Globus pallidus (tissue), 1 donor: ENCODE data around the gene EPN2.
A peak's percentile ranks its signal among the peaks of the same experiment; 100 is the strongest.

Experiments used
- DNase-seq: peaks from one replicate; pipeline ENCODE4 v3.0.0-alpha.2; 2015; ENCODE audit warnings: low spot score

The EPN2 gene

DNA sequence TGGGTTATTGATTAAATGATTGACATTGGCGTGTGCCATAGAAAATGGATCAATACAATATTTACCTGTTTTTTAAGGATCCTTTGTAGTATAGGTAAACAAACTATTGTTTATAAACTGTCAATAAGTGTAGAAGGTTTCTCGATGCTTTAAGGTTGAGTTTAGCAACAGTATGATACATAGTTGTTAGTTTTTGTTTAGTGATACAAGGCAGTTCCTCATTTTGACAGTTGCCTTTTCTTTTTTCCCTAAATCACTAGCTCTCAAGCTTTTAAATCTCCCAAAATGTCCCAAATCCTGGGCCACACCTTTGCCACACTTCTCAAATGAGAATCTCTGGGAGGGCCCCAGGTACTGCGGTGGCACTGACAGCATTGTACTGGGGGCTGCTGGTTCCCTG is 57.3 kb downstream of the EPN2 start:
- DNase-seq: no peak

DNA sequence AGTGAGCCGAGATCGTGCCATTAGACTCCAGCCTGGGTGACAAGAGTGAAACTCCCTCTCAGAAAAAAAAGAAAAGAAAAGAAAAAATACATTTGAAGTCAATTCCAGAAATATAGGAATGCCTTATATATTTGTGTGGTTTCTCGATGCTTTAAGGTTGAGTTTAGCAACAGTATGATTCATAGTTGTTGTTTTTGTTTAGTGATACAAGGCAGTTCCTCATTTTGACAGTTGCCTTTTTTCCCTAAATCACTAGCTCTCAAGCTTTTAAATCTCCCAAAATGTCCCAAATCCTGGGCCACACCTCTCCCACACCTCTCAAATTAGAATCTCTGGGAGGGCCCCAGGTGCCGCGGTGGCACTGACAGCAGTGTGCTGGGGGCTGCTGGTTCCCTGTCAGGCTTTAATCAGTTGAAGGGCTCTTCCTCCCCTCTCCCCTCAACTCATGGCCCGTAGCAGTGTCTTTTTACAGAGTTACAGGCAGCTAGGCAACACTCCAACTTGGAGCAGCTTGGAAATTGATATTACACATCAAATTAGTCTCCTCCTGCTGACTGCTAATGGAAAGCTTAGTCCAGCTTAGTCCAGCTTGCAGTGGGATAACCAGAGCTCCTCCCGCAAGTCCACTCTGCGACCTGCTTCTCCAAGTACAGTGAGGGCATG is 58.4 kb downstream of the EPN2 start:
- no peak for DNase-seq

DNA sequence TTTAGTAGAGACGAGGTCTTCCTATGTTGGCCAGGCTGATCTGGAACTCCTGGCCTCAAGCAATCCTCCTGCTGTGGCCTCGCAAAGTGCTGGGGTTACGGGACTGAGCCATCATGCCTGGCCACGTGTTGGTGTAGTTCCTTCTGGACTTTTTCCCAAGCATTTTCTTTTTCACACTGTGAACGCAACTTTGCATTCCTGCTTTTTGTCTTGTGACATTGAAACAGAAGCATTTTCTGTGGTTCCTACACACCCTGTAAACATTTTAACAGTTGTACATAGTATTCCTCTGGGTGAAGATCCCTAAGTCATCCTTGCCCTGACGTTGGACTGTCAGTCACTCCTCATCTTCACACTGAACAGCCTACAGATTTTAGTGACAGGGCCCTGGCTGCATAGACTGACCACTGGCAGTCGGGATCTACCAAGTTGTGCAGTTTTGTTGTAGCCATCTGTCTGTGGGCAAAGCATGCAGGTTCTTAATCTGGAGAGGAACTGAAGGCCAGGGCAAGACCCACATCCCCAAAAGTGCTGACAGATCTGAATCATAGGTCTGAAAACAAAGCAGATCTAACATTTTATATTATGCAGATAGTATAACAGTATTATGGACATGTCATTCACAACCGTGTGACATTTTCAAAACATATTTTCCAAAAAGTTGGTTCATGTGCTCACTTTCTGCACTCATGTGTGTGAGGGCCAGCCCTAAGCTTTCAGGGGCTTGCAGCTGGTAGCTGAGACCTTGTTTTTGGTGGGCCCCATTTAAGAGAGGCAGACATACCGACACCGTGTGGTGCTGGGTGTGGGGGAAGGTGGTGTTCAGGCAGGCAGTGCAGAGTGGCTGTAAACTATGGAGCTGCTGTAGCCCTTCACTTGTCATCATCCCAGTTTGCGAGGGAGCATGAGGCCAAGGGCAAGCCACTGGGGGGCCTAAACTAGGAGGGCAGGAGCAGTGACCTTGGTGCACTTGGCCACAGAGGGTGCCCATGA is 59.9 kb downstream of the EPN2 start:
- no peak for DNase-seq

DNA sequence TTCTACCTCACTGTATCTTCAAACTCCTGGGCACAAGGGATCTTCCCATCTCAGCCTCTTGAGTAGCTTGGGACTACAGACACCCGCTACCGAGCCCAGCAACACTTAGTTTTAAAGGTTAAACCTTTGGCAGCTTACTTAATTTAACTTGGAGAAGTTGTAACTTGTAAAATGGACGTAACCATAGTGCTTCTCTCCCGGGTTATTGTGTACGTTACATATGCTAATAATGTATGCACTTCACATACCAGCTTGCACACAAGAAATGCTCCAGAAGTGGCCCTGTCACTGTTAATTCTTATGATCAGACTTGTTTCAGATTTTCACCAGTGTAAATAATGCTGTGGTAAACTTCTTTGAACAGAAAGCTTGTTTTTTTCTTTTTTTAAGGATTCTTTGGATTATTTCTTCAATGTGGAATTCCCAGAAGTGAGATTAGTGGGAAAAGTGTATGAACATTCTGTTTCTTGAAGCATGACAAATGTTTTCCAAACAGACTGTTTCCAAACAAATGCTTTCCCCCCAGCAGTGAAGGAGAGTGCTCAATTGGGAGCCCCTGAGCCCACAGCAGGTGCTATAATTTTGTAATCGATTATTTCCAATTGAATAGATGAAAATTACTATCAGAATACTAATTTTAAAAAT is 61.5 kb downstream of the EPN2 start:
- no peak for DNase-seq

DNA sequence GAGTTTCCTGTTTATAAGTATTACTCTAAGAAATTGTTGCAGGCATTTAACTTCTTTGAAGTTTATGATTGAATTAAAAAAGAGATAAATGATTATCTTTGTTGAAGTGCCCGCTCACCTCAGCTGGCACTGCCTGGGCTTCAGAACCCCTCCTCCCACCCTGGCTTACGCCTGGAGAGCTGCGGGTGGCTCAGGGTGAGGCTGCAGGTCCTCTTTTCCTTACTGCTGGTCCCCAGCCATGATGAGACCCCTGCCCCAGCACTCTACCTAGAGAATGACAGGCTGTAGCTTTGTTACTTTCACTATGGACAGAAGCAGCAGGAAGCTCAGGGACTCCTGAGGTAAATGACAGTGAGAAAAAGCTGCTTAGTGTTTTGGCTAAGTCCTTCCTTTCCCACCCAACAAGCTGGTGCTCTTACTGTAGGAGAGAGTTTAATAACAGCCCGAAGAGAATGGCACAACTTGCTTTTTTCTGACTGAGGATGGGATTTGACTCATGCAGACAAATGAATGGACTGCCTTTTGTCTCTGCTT is 62.1 kb downstream of the EPN2 start:
- no peak for DNase-seq

DNA sequence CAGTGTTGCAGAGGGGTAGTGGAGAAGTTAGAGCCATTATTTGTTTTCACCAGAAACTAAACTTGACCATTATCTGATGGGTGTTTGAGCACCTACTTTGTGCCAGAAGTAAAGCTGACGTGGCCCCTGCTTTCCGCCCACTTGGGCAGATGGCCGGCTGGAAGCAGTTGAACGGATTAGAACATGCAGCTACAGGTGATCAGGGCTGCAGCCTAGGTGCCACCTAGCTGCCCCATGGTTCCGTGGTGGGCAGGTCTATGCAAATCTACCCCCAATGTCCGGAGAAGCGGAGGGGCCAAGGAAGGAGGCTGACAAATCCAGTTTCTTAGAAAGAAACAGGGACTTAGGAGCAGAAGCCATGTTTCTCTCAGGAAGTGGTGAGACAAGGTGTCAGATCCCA is 62.7 kb downstream of the EPN2 start:
- no peak for DNase-seq

DNA sequence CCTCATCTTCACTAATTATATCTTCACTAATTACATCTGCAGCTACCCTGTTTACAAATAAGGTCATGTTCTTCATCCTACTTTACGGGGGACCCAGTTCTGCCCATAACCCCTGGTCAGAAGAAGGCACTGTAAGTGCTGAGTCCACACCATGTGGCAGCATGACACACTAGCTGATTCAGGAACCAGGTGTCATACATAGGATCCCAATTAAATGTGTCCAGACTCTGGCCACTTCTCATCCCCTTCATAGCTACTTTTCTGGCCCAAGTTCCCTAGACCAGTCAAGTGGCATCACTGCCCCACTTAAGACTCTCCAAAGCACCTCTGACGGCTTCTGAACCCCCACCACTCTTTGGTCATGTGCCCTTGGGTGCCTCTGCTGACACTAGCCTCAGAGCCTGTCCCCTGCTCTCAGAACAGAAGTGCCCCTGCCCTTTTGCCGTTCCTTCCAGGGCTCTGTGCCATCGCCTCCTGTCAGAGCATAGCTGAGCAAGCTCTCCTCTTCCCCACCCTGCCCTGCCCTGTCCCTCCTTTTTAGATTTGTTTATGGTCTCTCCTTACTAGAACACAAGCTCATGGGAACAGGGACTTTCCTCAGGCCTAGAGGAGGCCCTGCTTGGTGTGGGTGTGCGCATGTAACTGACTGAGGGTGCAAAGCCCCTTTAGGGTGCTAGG is 64.2 kb downstream of the EPN2 start:
- no peak for DNase-seq

DNA sequence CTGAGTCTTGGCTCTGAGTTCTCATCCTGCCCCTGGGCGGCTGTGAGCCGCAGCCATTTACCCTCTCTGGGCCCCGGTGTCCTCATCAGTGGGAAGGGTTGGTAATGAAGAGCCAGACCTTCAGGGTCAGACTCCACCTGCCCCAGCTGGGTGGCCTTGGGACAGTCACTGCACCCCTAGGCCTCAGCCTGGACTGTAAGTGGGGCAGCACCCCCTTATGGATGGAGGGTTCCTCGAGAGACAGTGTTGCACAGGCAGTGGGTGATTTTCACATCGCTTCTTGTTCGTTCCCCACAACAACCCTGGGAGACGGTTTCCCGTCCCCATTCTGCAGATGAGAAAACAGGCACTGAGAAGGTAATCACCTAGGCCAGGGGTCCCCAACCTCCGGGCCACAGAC is 64.8 kb downstream of the EPN2 start:
- no peak for DNase-seq

DNA sequence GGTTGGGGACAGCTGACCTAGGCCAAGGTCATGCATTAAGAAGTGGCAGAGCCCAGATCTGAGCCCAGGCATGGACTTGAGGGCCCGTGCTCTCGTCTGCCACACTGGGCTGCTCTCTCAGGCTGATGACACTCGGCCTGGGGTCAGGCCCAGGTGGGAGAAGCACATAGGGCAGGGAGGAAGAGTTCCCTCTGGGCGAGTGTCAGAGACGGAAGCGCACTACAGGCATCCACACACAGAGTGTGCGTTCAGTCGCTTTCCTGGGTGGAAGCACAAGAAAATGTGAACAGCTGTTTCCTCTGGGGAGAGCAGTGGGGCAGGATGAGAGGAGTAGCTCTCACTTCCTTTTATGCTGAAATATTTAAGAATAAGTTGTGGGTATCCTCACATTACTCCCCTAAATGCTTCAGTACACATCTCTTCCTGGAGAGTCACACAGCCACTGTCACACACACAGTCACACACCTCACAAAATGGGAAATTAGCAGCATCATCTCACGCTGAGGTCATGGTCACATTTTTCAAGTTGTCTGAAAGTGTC is 65.7 kb downstream of the EPN2 start:
- no peak for DNase-seq

DNA sequence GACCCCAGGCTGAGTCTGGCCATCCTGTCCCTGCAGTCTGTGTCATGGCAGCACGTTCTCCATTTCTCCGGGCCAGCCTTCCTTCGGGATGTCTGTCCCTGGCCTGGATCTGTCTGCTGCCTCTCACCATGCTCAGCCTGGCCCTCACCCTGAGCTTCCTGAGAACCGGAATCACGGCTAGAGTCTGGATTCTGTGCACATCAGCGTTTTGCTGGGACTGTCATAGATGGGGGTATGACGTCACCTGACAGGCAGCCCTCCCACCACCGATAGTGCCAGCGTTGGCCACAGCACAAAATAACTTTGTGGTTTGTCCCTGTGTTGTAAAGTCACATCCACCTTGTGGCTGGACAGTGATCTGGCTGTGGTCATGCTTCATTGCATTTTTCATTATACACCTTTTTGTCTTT is 66.2 kb downstream of the EPN2 start:
- no peak for DNase-seq

DNA sequence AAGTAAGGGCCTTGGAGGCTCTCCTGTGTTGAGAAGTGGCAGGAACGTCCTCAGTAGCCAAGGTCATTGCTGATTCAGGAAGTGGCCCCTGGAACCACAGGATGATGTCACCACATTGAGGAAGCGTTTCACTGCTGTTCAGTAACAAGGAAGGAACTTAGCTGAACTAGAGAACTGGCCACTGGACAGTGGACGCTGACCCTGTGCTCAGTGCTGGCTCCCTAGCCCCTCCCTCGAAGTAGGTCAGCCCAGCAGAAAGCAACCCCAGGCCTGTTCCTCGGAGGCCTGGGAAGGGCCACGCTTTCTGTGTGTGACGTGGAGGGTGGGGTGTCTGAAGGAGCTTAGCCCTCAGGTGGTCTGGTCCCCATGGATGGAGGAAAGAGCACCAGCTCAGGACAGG is 67.0 kb downstream of the EPN2 start:
- no peak for DNase-seq

DNA sequence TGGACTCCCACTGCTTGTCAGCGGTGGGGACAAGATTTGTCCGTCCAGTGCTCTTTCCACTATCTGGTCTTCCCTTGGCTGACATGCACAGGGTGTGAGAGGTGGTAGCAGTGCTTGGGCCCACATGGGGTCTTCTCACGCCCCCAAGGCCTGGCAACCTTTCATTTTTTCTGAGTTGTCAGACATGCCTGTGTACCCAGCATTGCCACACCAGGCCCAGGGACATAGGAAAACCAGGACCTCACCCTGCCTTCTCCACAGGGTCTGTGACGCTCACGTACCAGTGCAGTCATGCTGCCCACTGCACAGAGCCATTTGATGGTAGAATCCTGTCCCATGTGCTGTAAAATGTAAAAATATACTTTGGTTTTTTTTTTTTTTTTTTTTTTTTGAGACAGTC is 67.6 kb downstream of the EPN2 start:
- no peak for DNase-seq

DNA sequence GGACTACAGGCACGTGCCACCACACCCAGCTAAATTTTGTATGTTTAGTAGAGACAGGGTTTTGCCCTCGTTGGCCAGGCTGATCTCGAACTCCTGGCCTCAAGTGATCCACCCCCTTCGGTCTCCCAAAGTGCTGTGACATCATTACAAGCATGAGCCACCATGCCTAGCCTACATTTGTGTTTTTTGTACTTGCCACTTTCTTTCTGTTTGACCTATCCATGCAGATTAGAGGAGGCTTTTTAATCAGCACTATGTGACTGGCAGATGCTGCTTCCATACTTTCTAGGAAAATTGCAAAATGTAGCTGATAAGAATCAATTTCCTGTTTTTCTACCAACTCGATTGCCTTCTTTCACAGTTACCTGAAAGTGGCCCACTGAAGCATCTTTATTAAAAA is 68.1 kb downstream of the EPN2 start:
- DNase-seq: no peak

DNA sequence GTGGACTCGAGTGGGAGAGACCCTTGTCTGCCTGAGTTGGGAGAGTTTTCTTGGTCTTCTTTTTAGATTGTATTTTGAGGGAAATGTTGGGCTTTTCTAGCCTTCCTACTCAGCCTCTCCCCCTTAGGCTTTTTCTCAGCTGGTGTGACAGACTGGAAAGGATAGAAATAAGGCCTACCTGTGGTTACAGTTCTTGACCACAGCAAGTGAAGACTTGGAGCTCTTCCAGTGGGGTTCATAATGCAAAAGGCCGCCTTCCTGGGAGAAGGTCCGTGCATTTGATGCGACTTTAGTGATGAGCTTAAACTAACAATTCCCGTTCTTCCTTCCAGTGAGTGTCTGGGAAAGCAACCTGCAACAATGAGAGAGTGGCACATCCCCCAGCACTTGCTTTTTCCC is 68.6 kb downstream of the EPN2 start:
- no peak for DNase-seq

DNA sequence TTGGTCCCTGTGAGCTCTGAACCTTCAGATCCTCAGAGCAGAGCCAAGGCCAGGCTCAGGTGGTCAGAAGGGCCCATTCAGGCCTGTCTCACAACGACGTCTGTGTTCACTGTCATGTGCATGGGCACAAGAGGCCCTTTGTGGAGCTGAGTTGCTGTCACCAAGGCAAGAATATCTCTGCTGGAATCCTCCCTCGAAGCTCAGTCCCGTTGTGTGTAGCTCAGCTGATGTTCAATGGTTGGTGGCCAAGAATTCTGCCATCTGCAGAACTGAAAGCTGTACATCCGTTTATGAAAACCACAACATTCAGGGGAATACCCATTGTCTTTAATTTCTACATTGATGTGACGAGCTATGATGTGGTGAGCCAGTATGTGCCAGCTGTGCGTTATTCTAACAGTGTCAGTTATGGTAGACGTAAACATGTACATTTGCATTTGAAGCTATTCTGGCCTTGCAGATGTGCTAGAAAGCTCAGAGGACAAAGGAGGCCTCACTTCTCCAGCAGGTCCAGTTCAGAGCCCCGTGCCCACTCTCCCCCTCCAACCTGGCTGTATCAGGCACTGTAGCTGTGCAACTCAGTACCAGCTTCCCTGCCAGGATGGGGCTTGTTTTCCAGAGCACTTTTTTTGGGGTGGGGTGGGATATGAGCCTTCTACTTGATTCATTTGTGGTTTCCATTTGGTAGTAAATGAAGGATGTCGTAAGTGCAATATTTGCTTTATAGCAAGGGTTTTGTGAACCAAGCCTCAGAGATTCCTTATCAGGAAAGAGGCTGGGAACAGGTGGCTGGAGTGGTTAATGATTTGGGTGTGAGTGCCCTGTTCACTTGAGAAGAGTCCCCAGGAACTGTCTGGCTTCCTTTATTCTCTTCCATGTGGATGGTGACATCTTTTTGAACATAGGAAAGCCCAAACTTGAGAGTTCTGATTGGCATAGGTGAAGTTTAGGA is 69.3 kb downstream of the EPN2 start:
- DNase-seq: peak; percentile 99

DNA sequence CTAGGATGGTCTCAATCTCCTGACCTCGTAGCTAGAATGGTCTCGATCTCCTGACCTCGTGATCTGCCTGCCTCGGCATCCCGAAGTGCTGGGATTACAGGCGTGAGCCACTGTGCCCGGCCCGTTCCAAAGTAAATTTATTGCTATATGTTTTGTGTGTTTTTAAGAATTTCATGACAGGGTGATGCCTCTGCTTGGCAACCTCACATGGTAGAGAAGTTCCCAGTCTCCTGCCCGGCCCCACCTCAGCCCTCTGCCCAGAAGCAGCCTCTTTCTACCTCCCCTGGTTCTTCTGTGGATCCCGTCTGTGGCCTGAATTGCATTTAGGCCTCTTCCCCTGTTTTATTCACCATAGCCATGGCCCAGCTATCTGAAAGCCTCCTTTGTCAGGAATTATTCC is 70.4 kb downstream of the EPN2 start:
- no peak for DNase-seq

DNA sequence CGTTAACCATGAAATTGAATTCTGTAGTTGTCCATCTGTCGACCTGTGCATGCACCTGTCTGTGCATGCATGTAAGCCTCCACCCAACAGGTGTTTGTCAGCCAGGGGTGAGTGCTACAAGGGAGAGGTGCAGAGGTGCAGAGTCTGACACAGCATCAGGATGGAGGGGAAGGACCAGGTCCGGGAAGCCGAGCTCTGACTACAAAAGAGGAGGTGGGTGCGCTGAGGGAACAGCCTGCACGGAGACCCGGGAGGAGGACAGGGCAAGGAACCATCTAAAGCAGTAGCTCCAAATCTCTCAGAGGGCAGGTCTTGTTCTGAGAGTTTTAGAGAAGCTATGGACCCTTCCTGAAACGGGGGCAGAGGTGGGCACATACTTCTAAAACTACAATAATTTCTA is 71.2 kb downstream of the EPN2 start:
- DNase-seq: no peak

DNA sequence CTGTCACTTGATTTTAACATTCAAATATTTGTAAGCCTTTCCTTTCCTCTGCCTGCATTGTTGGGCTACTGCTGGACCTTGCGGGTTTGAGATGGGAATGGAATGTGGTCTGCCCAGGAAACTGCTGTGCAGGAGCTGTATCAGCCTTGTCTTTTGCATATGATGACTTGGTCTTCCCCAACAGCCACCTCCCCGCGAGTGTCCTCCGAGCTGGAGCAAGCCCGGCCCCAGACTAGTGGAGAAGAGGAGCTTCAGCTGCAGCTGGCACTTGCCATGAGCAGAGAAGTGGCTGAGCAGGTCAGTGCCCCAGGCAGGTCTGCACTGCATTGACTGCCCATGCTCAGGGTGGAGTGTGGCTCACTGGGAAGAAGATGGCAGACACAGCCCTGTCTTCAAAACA is 72.5 kb downstream of the EPN2 start:
- no peak for DNase-seq

DNA sequence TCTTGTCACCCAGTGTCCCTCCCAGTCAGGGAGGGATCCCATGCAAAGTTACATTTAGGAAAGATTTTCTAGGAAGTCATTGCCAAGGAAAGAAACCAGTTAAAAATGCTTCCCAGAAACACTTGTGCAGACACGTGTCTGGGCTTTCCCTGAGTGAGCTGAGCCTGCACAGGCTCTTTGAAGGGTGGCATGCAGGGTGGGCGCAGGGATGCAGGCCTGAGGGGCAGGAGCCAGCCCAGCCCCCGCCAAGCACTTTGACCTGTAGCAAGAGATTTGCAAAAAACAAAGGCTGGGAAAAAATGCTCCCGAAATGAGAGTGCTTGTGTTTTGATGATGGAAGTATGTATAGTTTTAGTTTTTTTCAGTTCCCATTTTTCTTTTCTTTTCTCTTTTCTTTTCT is 73.0 kb downstream of the EPN2 start:
- no peak for DNase-seq

DNA sequence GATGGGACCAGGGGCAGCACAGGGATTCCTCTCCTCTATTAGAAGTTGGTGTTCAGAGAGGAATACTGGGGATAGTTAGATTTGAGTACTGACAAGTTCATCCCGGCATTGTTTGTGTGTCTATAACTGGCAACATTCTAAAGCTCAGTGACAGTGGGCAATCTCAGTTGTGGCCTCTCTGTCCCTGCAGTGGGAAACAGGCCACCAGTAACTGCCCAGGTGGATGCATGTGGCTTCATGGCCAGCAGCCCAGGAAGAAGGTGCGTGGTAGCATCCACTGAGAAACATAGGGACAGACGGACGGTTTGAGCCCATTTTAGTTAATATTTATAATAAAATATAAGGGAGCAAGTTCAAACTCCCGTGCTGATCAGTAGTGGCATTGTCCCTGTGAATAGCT is 73.8 kb downstream of the EPN2 start:
- DNase-seq: no peak
